Subcutaneous abdominal adipose tissue (tissue), 5 donors: ENCODE measurements around the gene DAGLA.

Source experiments
- H3K27ac ChIP-seq: one replicate; pipeline ENCODE4 v1.7.0; 2013; ENCODE audit warnings: low read depth, mild to moderate bottlenecking, inconsistent platforms, low read length, moderate library complexity
- H3K27me3 ChIP-seq, 5 donors: one replicate each; pipeline ENCODE4 v1.7.0; 2013; ENCODE audit warnings: low read length in 5 of 5, inconsistent platforms in 1 of 5; ENCODE audit not compliant: control insufficient read depth in 5 of 5, insufficient read depth in 4 of 5
- H3K36me3 ChIP-seq, 5 donors: one replicate each; pipeline ENCODE4 v1.7.0; 2013; ENCODE audit warnings: low read length in 5 of 5; ENCODE audit not compliant: control insufficient read depth in 5 of 5, insufficient read depth in 5 of 5
- H3K4me1 ChIP-seq, 5 donors: one replicate each; pipeline ENCODE4 v1.7.0; 2013; ENCODE audit warnings: low read length in 5 of 5, mild to moderate bottlenecking in 3 of 5, moderate library complexity in 1 of 5; ENCODE audit not compliant: control insufficient read depth in 5 of 5, insufficient read depth in 5 of 5
- H3K4me3 ChIP-seq, 5 donors: one replicate each; pipeline ENCODE4 v1.7.0; 2013; ENCODE audit warnings: low read length in 5 of 5, low read depth in 1 of 5
- H3K9ac ChIP-seq, 5 donors: one replicate each; pipeline ENCODE4 v1.7.0; 2013; ENCODE audit warnings: low read length in 5 of 5, mild to moderate bottlenecking in 4 of 5, moderate library complexity in 3 of 5
- H3K9me3 ChIP-seq, 5 donors: one replicate each; pipeline ENCODE4 v1.7.0; 2013; ENCODE audit warnings: low read length in 5 of 5; ENCODE audit not compliant: control insufficient read depth in 5 of 5
- donor health status: healthy.
- donor health status: healthy.
- donor health status: healthy.
- donor health status: healthy.
- donor health status: healthy.

Gene DAGLA

GRCh38 chr11:61781585-61781984 lies 101.4 kb downstream of the DAGLA start:
- Histone ChIP-seq H3K4me1 (peaks cover 0 to 12% (median 10%) of the 10 kb centered on the region in 5 donors), H3K9me3 (no peaks in the 10 kb centered on the region), H3K36me3 (peaks cover 0 to 38% (median 24%) of the 10 kb centered on the region in 5 donors), H3K27ac (no peak overlapping the region), H3K27me3 (peaks cover 0 to 8% (median 0%) of the 10 kb centered on the region in 5 donors), H3K9ac (no peak overlapping the region), H3K4me3 (no peak overlapping the region)

GRCh38 chr11:61782299-61782698 lies 102.1 kb downstream of the DAGLA start:
- Histone ChIP-seq H3K9me3 (no peaks in the 10 kb centered on the region), H3K4me1 (peaks cover 0 to 5% (median 5%) of the 10 kb centered on the region in 5 donors), H3K27ac (no peak overlapping the region), H3K36me3 (peaks cover 0 to 46% (median 31%) of the 10 kb centered on the region in 5 donors), H3K27me3 (peaks cover 0 to 3% (median 0%) of the 10 kb centered on the region in 5 donors), H3K4me3 (no peak overlapping the region), H3K9ac (no peak overlapping the region)

- peaks cover 0 to 3% (median 0%) of the 10 kb centered on the region in 5 donors for H3K27me3 ChIP-seq
- H3K4me3 ChIP-seq: no peak overlapping the region
- peaks cover 0 to under 1% (median under 1%) of the 10 kb centered on the region in 5 donors for H3K4me1 ChIP-seq
- no peak overlapping the region for H3K27ac ChIP-seq
- H3K9ac ChIP-seq: no peak overlapping the region
- no peaks in the 10 kb centered on the region for H3K9me3 ChIP-seq
- peaks cover 0 to 51% (median 36%) of the 10 kb centered on the region in 5 donors for H3K36me3 ChIP-seq
Observed at GRCh38 chr11:61782841-61783240, 102.7 kb downstream of the DAGLA start.

GRCh38 chr11:61783717-61784505 lies 103.7 kb downstream of the DAGLA start:
- H3K27me3 ChIP-seq: peaks cover 0 to 3% (median 0%) of the 10 kb centered on the region in 5 donors
- H3K27ac ChIP-seq: no peak overlapping the region
- H3K36me3 ChIP-seq: peaks cover 0 to 61% (median 45%) of the 10 kb centered on the region in 5 donors
- no peaks in the 10 kb centered on the region for H3K9me3 ChIP-seq
- H3K4me1 ChIP-seq: no peaks in the 10 kb centered on the region
- H3K4me3 ChIP-seq: no peak overlapping the region
- H3K9ac ChIP-seq: no peak overlapping the region

GRCh38 chr11:61784506-61784805 lies 104.3 kb downstream of the DAGLA start:
- no peaks in the 10 kb centered on the region for H3K9me3 ChIP-seq
- H3K4me3 ChIP-seq: no peak overlapping the region
- no peak overlapping the region for H3K9ac ChIP-seq
- H3K4me1 ChIP-seq: no peaks in the 10 kb centered on the region
- H3K36me3 ChIP-seq: peaks cover 0 to 67% (median 51%) of the 10 kb centered on the region in 5 donors
- no peak overlapping the region for H3K27ac ChIP-seq
- peaks cover 0 to 3% (median 0%) of the 10 kb centered on the region in 5 donors for H3K27me3 ChIP-seq

- peaks cover 0 to 77% (median 61%) of the 10 kb centered on the region in 5 donors for H3K36me3 ChIP-seq
- H3K27ac ChIP-seq: no peak overlapping the region
- H3K4me3 ChIP-seq: no peak overlapping the region
Observed at GRCh38 chr11:61785837-61786402, 105.7 kb downstream of the DAGLA start.

GRCh38 chr11:61787928-61788491 lies 107.8 kb downstream of the DAGLA start:
- no peak overlapping the region for H3K9ac ChIP-seq
- H3K36me3 ChIP-seq: peaks cover 0 to 72% (median 61%) of the 10 kb centered on the region in 5 donors
- no peaks in the 10 kb centered on the region for H3K27me3 ChIP-seq
- peaks cover 0 to 17% (median 12%) of the 10 kb centered on the region in 5 donors for H3K4me1 ChIP-seq
- H3K27ac ChIP-seq: no peak overlapping the region
- H3K9me3 ChIP-seq: no peaks in the 10 kb centered on the region
- H3K4me3 ChIP-seq: no peak overlapping the region

More at GRCh38 chr11:61785837-61786402, 105.7 kb downstream of the DAGLA start:
- H3K9ac ChIP-seq: no peak overlapping the region
- H3K27me3 ChIP-seq: no peaks in the 10 kb centered on the region
- peaks cover 0 to under 1% (median 0%) of the 10 kb centered on the region in 5 donors for H3K4me1 ChIP-seq
- no peaks in the 10 kb centered on the region for H3K9me3 ChIP-seq

GRCh38 chr11:61791737-61792309 lies 111.6 kb downstream of the DAGLA start:
- Histone ChIP-seq H3K9ac (peak overlapping the region; percentile 81 to 99 (median 92)), H3K9me3 (no peaks in the 10 kb centered on the region)

GRCh38 chr11:61792310-61793082 lies 112.3 kb downstream of the DAGLA start, which contains the start of the genes FEN1 and TMEM258:
Gene FEN1 (plus strand): TSS chr11:61792911. CDS start chr11:61795362, 2,451 bp downstream.
Gene TMEM258 (minus strand): TSS chr11:61792599. CDS start chr11:61792558, 41 bp downstream.
- H3K9ac ChIP-seq: peak within 1 kb of the TSS; percentile 81 to 99 (median 92)
- no peaks in the 10 kb centered on the region for H3K27me3 ChIP-seq
- peaks cover 0 to 29% (median 19%) of the 10 kb centered on the region in 5 donors for H3K4me1 ChIP-seq
- no peaks in the 10 kb centered on the region for H3K9me3 ChIP-seq
- peak within 1 kb of the TSS; percentile 81 to 96 (median 90) for H3K4me3 ChIP-seq
- H3K27ac ChIP-seq: peak within 1 kb of the TSS; percentile 93
- peaks cover 0 to 42% (median 34%) of the 10 kb centered on the region in 5 donors for H3K36me3 ChIP-seq

More at GRCh38 chr11:61791737-61792309, 111.6 kb downstream of the DAGLA start:
- Histone ChIP-seq H3K27me3 (no peaks in the 10 kb centered on the region), H3K4me1 (peaks cover 0 to 25% (median 19%) of the 10 kb centered on the region in 5 donors), H3K27ac (peak overlapping the region; percentile 93), H3K4me3 (peak overlapping the region; percentile 81 to 96 (median 90)), H3K36me3 (peaks cover 0 to 49% (median 41%) of the 10 kb centered on the region in 5 donors)
